Measurements from ENCODE around the gene ARHGEF17.

- TF ChIP-seq, protein P1, sequence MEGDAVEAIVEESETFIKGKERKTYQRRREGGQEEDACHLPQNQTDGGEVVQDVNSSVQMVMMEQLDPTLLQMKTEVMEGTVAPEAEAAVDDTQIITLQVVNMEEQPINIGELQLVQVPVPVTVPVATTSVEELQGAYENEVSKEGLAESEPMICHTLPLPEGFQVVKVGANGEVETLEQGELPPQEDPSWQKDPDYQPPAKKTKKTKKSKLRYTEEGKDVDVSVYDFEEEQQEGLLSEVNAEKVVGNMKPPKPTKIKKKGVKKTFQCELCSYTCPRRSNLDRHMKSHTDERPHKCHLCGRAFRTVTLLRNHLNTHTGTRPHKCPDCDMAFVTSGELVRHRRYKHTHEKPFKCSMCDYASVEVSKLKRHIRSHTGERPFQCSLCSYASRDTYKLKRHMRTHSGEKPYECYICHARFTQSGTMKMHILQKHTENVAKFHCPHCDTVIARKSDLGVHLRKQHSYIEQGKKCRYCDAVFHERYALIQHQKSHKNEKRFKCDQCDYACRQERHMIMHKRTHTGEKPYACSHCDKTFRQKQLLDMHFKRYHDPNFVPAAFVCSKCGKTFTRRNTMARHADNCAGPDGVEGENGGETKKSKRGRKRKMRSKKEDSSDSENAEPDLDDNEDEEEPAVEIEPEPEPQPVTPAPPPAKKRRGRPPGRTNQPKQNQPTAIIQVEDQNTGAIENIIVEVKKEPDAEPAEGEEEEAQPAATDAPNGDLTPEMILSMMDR (optimal IDR thresholded peaks at IDR 0.05 in 1 of 3, IDR thresholded peaks at IDR 0.05 in 1 of 3, conservative IDR thresholded peaks at IDR 0.05 in 1 of 3; ENCODE audit: extremely low read depth in 1 of 3, insufficient read depth in 2 of 3, low read length in 3 of 3) = no peak
- TF ChIP-seq EZH2 (IDR thresholded peaks at IDR 0.05; ENCODE audit: low read length) = no peak
Observed at GRCh38 chr11:73259406-73260126, 48.5 kb upstream of the ARHGEF17 start.

Measured in keratinocyte (primary cell).